Heart left ventricle (tissue), 16 donors: ENCODE measurements around the gene ITPR2. TPM values are rescaled to one million over a fixed set of nuclear protein-coding genes. Genes with fewer than 3 reads are reported as not detected.
A peak's percentile ranks its signal among the peaks of the same experiment; 100 is the strongest.

Experiments used
- ATAC-seq, 4 donors: fragments of 200-7000 bp; cut with Tn5 transposase; one replicate each; pipeline ENCODE4 v1.9.1; 2020 to 2022; ENCODE audit warnings: moderate library complexity in 4 of 4, mild to moderate bottlenecking in 3 of 4, moderate number of reproducible peaks in 1 of 4
- DNase-seq, 5 donors: peaks; one replicate each; pipeline ENCODE4 v3.0.0-alpha.2; 2020
- H3K27ac ChIP-seq, 12 donors: fragments of 200-600 bp; sonication (generic) in 4 of 12; one replicate each; pipeline versions ENCODE4 v1.5.0 to v1.8.0; 2016 to 2022; ENCODE audit warnings: mild to moderate bottlenecking in 2 of 12
- H3K27me3 ChIP-seq, 9 donors: fragments of 200-600 bp; sonication (generic) in 2 of 9; one replicate each; pipeline versions ENCODE4 v1.5.1 to v1.8.0; 2016 to 2022; ENCODE audit warnings: mild to moderate bottlenecking in 3 of 9
- H3K36me3 ChIP-seq, 9 donors: fragments of 200-600 bp; sonication (generic) in 2 of 9; one replicate each; pipeline versions ENCODE4 v1.5.0 to v1.8.0; 2018 to 2022; ENCODE audit warnings: mild to moderate bottlenecking in 2 of 9
- H3K4me1 ChIP-seq, 12 donors: fragments of 200-600 bp; sonication (generic) in 4 of 12; one replicate each; pipeline versions ENCODE4 v1.5.0 to v1.8.0; 2016 to 2022; ENCODE audit warnings: mild to moderate bottlenecking in 3 of 12
- H3K4me3 ChIP-seq, 12 donors: fragments of 200-600 bp; sonication (generic) in 4 of 12; one replicate each; pipeline versions ENCODE4 v1.5.0 to v1.8.0; 2017 to 2022; ENCODE audit warnings: mild to moderate bottlenecking in 9 of 12, moderate library complexity in 4 of 12
- H3K9me3 ChIP-seq, 12 donors: fragments of 200-600 bp; sonication (generic) in 4 of 12; one replicate each; pipeline versions ENCODE4 v1.5.0 to v1.8.0; 2016 to 2022; ENCODE audit warnings: mild to moderate bottlenecking in 1 of 12
- CTCF ChIP-seq, 12 donors: fragments of 200-600 bp; sonication (generic) in 4 of 12; IDR thresholded peaks; one replicate each; pipeline versions ENCODE4 v1.5.0 to v1.8.0; 2018 to 2022; ENCODE audit warnings: antibody characterized with exemption in 12 of 12, mild to moderate bottlenecking in 5 of 12
- POLR2A ChIP-seq, 2 donors: fragments of 450-650 bp; IDR thresholded peaks; one replicate each; pipeline ENCODE4 v1.6.1; 2017; ENCODE audit warnings: antibody characterized with exemption in 2 of 2, mild to moderate bottlenecking in 2 of 2, moderate library complexity in 2 of 2
- WGBS, 4 donors: extraction: QIAGEN DNeasy Blood & Tissue Kit in 2 of 4; methylation state at CpG; one replicate each; pipeline versions ENCODE4 v1.1.5 to v1.1.7; 2013 to 2018; 5-methylcytosine and 5-hydroxymethylcytosine counted together
- intact Hi-C, 10 donors: fragments of 100-400 bp; cut with DNase I; formaldehyde crosslinking; loops; one replicate each; pipeline versions ENCODE4 v1.11.1 to v1.14.2; 2022
- polyA plus RNA-seq, 2 donors: library from polyadenylated mRNA; stranded (reverse); fragments of 200-250 nt; gene quantifications; one replicate each; pipeline ENCODE4 v1.2.3, GENCODE V29; 2013
- total RNA-seq, 9 donors: library from RNA; depleted of rRNA in 2 of 9; stranded (reverse); fragments of >200 nt in 2 of 9; fragmentation: NEBNext Ultra II Directional in 3 of 9; extraction: Animal tissue kit (Norgen Biotek cat#: 25700) in 3 of 9; gene quantifications; one replicate each; pipeline versions ENCODE4 v1.1.0 to v1.2.4, GENCODE V29; 2016 to 2023
- donor health status: ischemic (EF 13 %, LVEDD 7.1; RV severe dilation, severe dysfunction).
- donor health status: healthy with polysubstance abuse.
- donor health status: DM: no; HTN: yes; CAD: no.
- donor health status: DM: no; HTN: no; CAD: no.
- donor health status: ischemic (EF 25% LVEDD 6.9; RV normal size, moderate dysfunction).
- donor health status: ischemic (EF 25% LVEDD 5.7; RV mildly dilated, moderate dysfunction).
- donor health status: healthy.
- donor health status: DM: yes; HTN: yes; CAD: no.
- donor health status: ischemic (EF 35%, LVEDD 5.7; RV mildly dilated, moderate dysfunction).
- donor health status: nonischemic (EF 11% LVEDD 7.7; RV severe dilation, severe dysfunction).
- donor health status: DM: yes; HTN: yes; CAD: no.
- donor health status: PGD.
- donor health status: ischemic (EF 29% LVEDD 5.4; RV normal size, mild dysfunction).
- donor health status: nonischemic (EF 23%, LVEDD 6.1; RV moderate dilation, normal function).

Gene ITPR2
- total and polyA plus RNA-seq, 11 donors: 3.4 to 45.6 (median 11.8) TPM

- H3K4me3 ChIP-seq: no peak overlapping the region
- intact Hi-C loops: loop anchor here in 1 of 10 donors (10.0 kb wide), 1 partner anchor 169 kb away; the partner anchor contains the start of gene BHLHE41
- no peak for TF ChIP-seq CTCF (IDR thresholded peaks at IDR 0.05)
- TF ChIP-seq POLR2A (IDR thresholded peaks at IDR 0.05): no peak
- DNase-seq (no peak), ATAC-seq (no peak)
- 82 to 86% (median 86%) methylated on average over 2 of the region's 2 CpGs for WGBS, 4 donors
- H3K9me3 ChIP-seq: no peaks in the 10 kb centered on the region
- H3K4me1 ChIP-seq: peaks cover 0 to 17% (median 6%) of the 10 kb centered on the region in 12 donors
- no peak overlapping the region for H3K27ac ChIP-seq
- H3K36me3 ChIP-seq: no peaks in the 10 kb centered on the region
- no peaks in the 10 kb centered on the region for H3K27me3 ChIP-seq
Measured at GRCh38 chr12:26293612-26294011, 539.4 kb downstream of the ITPR2 start.

- ATAC-seq: no peak
- H3K4me1 ChIP-seq: peaks cover 0 to 9% (median 3%) of the 10 kb centered on the region in 12 donors
- WGBS, 4 donors: 92 to 100% (median 97%) methylated on average over 1 of the region's 1 CpG
- H3K36me3 ChIP-seq: no peaks in the 10 kb centered on the region
- H3K9me3 ChIP-seq: no peaks in the 10 kb centered on the region
- intact Hi-C loops: loop anchor here in 1 of 10 donors (10.0 kb wide), 1 partner anchor 168 kb away; the partner anchor contains the start of gene BHLHE41
- no peaks in the 10 kb centered on the region for H3K27me3 ChIP-seq
- no peak for TF ChIP-seq CTCF (IDR thresholded peaks at IDR 0.05)
- no peak for DNase-seq
- no peak overlapping the region for H3K4me3 ChIP-seq
- H3K27ac ChIP-seq: no peak overlapping the region
Measured at GRCh38 chr12:26292596-26292995, 540.4 kb downstream of the ITPR2 start.

GRCh38 chr12:26290565-26290964 lies 542.4 kb downstream of the ITPR2 start:
- Histone ChIP-seq H3K4me3 (no peak overlapping the region), H3K9me3 (peaks cover 0 to 8% (median 0%) of the 10 kb centered on the region in 12 donors), H3K4me1 (peaks cover 0 to 16% (median 2%) of the 10 kb centered on the region in 12 donors), H3K36me3 (no peaks in the 10 kb centered on the region), H3K27me3 (no peaks in the 10 kb centered on the region), H3K27ac (no peak overlapping the region)
- intact Hi-C loops: loop anchor here in 1 of 10 donors (10.0 kb wide), 1 partner anchor 166 kb away; the partner anchor contains the start of gene BHLHE41
- WGBS, 4 donors: 88 to 89% (median 89%) methylated on average over 2 of the region's 2 CpGs
- no peak for ATAC-seq
- TF ChIP-seq CTCF (IDR thresholded peaks at IDR 0.05): no peak
- no peak for TF ChIP-seq POLR2A (IDR thresholded peaks at IDR 0.05)
- no peak for DNase-seq

- Histone ChIP-seq H3K27ac (peak overlapping the region in 5 of 12 donors; percentile 9 to 60 (median 43)), H3K9me3 (peaks cover 0 to 9% (median 0%) of the 10 kb centered on the region in 12 donors), H3K4me3 (no peak overlapping the region), H3K4me1 (peaks cover 0 to 16% (median 2%) of the 10 kb centered on the region in 12 donors), H3K27me3 (no peaks in the 10 kb centered on the region), H3K36me3 (no peaks in the 10 kb centered on the region)
- 68 to 76% (median 72%) methylated on average over 12 to 14 of the region's 14 CpGs for WGBS, 4 donors
- intact Hi-C loops: no loop called here
- DNase-seq (peak in 3 of 5 donors; percentile 45 to 67 (median 48)), ATAC-seq (peak; percentile 87 to 94 (median 91))
- no peak for TF ChIP-seq POLR2A (IDR thresholded peaks at IDR 0.05)
- TF ChIP-seq CTCF (IDR thresholded peaks at IDR 0.05): no peak
Measured at GRCh38 chr12:26287671-26288381, 545.2 kb downstream of the ITPR2 start.

Other genes starting within 250 kb of the ITPR2 start
- gene INTS13, start 104.8 kb upstream of the ITPR2 start, total RNA-seq: 10 to 100 TPM; 14.1 to 24.1 (median 18.5) TPM
- 10 to 100 TPM; 22.6 to 24.8 TPM for gene INTS13, start 104.8 kb upstream of the ITPR2 start, polyA plus RNA-seq
- 10 to 100 TPM; 26.3 to 54.9 (median 30.8) TPM for gene FGFR1OP2, start 105.3 kb upstream of the ITPR2 start, total RNA-seq
- 10 to 100 TPM; 28.0 to 44.2 TPM for gene FGFR1OP2, start 105.3 kb upstream of the ITPR2 start, polyA plus RNA-seq
- gene TM7SF3, start 181.2 kb upstream of the ITPR2 start, total RNA-seq: 10 to 100 TPM; 13.8 to 84.0 (median 28.3) TPM
- 10 to 100 TPM in 1 of 2 donors, 1 to 10 TPM in 1; 5.8 to 16.1 TPM for gene TM7SF3, start 181.2 kb upstream of the ITPR2 start, polyA plus RNA-seq
- 10 to 100 TPM; 31.0 to 61.6 (median 52.9) TPM for gene MED21, start 189.4 kb upstream of the ITPR2 start, total RNA-seq
- 10 to 100 TPM; 32.2 to 45.9 TPM for gene MED21, start 189.4 kb upstream of the ITPR2 start, polyA plus RNA-seq
- not detected for gene C12orf71, start 249.4 kb upstream of the ITPR2 start, total RNA-seq
- gene C12orf71, start 249.4 kb upstream of the ITPR2 start, polyA plus RNA-seq: not detected